Measurements from ENCODE around the gene JARID2. TPM values are rescaled to one million over a fixed set of nuclear protein-coding genes. Genes with fewer than 3 reads are reported as not detected.

The JARID2 gene
- polyA plus RNA-seq, 1 donor = 13.3 TPM

DNA sequence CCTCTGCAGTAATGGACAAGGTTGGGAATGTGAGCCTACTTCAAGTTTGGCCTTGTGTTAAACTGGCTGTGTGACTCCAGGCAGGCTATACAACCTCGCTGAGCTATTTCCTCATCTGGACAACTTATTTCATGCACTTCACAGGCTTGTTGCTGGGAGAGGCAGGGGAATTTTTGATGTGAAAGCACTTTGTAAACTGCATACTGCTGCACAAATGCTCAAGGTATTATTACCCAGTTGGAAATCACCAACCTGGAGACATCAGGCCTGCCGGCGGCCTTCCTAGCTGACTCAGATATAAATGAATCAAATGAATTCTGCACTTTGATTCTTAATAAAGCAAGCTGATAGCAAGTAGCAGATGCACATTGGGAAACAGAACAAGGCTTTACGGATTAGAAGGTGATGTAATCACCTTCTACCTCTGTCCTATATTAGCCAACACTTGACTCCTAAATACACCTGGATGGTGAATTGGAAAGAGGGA, 10.1 kb downstream of the JARID2 start:
- no peaks in the 10 kb centered on the region for H3K27me3 ChIP-seq (ENCODE audit: control insufficient read depth, insufficient read depth, low read length)
- H3K9me3 ChIP-seq (ENCODE audit: control insufficient read depth, low read depth, low read length) = no peaks in the 10 kb centered on the region
- H3K4me3 ChIP-seq (ENCODE audit: low read length) = no peak overlapping the region
- H3K36me3 ChIP-seq (ENCODE audit: control insufficient read depth, insufficient read depth, low read length) = no peaks in the 10 kb centered on the region
- DNase-seq = peak; percentile 72 to 80
- peak overlapping the region; percentile 65 for H3K27ac ChIP-seq (ENCODE audit: low read length)
- no CpG with 5 or more reads among the region's 4 CpGs for WGBS (ENCODE audit: insufficient coverage, low lambda C conversion rate)
- peaks cover 11% of the 10 kb centered on the region for H3K4me1 ChIP-seq (ENCODE audit: control insufficient read depth, insufficient read depth, low read length)

- H3K27me3 ChIP-seq (ENCODE audit: control insufficient read depth, insufficient read depth, low read length) = no peaks in the 10 kb centered on the region
- no peaks in the 10 kb centered on the region for H3K9me3 ChIP-seq (ENCODE audit: control insufficient read depth, low read depth, low read length)
- peaks cover 11% of the 10 kb centered on the region for H3K4me1 ChIP-seq (ENCODE audit: control insufficient read depth, insufficient read depth, low read length)
- H3K36me3 ChIP-seq (ENCODE audit: control insufficient read depth, insufficient read depth, low read length) = no peaks in the 10 kb centered on the region
- peak overlapping the region; percentile 40 for H3K27ac ChIP-seq (ENCODE audit: low read length)
- no peak overlapping the region for H3K4me3 ChIP-seq (ENCODE audit: low read length)
- WGBS (ENCODE audit: insufficient coverage, low lambda C conversion rate) = 81% methylated on average over 4 of the region's 9 CpGs
- DNase-seq = no peak
Observed at GRCh38 chr6:15256538-15257271, 10.8 kb downstream of the JARID2 start.

- Histone ChIP-seq H3K9me3 (ENCODE audit: control insufficient read depth, low read depth, low read length) (no peaks in the 10 kb centered on the region), H3K27me3 (ENCODE audit: control insufficient read depth, insufficient read depth, low read length) (no peaks in the 10 kb centered on the region), H3K36me3 (ENCODE audit: control insufficient read depth, insufficient read depth, low read length) (no peaks in the 10 kb centered on the region), H3K4me3 (ENCODE audit: low read length) (no peak overlapping the region), H3K4me1 (ENCODE audit: control insufficient read depth, insufficient read depth, low read length) (peaks cover 11% of the 10 kb centered on the region), H3K27ac (ENCODE audit: low read length) (no peak overlapping the region)
- no peak for DNase-seq
- WGBS (ENCODE audit: insufficient coverage, low lambda C conversion rate) = no CpG with 5 or more reads among the region's 8 CpGs
Observed at GRCh38 chr6:15257357-15258132, 11.7 kb downstream of the JARID2 start.

DNA sequence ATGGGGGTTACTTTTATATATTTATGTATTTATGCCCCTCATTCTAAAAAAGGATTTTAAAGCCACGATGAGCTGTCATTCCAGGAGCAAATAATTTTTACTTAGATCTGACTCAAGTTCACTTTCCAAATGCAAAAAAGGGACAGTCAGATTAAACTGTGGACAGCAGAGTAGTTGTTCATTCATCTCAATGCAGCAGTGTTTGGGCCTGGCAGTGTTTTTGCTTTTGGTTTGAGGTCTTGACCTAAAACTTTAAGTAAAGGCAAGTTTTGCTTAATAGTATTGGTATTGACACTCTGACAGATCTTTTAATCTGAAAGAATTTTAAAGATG, 13.9 kb downstream of the JARID2 start:
- no peaks in the 10 kb centered on the region for H3K9me3 ChIP-seq (ENCODE audit: control insufficient read depth, low read depth, low read length)
- H3K36me3 ChIP-seq (ENCODE audit: control insufficient read depth, insufficient read depth, low read length) = no peaks in the 10 kb centered on the region
- no CpG with 5 or more reads among the region's 1 CpG for WGBS (ENCODE audit: insufficient coverage, low lambda C conversion rate)
- H3K4me1 ChIP-seq (ENCODE audit: control insufficient read depth, insufficient read depth, low read length) = peaks cover 11% of the 10 kb centered on the region
- no peaks in the 10 kb centered on the region for H3K27me3 ChIP-seq (ENCODE audit: control insufficient read depth, insufficient read depth, low read length)
- no peak for DNase-seq
- H3K27ac ChIP-seq (ENCODE audit: low read length) = no peak overlapping the region
- H3K4me3 ChIP-seq (ENCODE audit: low read length) = no peak overlapping the region

DNA sequence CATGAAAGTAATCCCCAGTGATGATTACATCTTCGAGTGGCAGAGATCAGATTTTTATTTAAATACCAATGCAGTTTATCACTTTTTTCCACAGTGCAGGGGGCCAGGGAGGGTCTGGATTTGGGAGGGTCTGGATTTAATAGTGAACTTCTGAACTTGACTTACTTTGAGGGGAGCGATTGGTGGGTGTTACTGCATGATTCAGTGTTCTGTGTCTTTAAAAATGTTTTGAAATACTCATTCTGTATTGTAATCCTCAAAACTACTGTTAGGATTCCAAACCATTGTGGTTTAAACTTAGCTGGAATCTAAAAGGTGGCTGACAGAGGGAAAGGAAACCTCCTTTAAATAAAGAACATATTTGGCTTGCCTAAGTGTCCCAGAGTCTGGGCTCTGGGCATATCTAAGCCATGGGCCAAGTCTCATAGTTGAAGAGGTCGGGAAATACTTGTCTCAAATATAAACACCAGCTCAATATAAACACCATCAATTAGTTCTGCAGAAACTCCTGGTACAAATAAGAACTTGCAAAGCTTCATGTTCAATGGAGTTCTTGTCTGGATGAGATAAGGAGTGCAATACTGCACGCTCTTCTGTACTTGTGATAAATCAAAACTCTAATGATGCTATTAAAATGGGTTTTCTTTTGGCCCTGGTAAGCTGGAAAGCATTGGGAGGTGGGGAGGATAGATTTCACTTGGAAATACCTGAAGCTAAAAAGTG, 14.4 kb downstream of the JARID2 start:
- Histone ChIP-seq H3K4me1 (ENCODE audit: control insufficient read depth, insufficient read depth, low read length) (peaks cover 11% of the 10 kb centered on the region), H3K9me3 (ENCODE audit: control insufficient read depth, low read depth, low read length) (no peaks in the 10 kb centered on the region), H3K27ac (ENCODE audit: low read length) (no peak overlapping the region), H3K36me3 (ENCODE audit: control insufficient read depth, insufficient read depth, low read length) (no peaks in the 10 kb centered on the region), H3K4me3 (ENCODE audit: low read length) (no peak overlapping the region), H3K27me3 (ENCODE audit: control insufficient read depth, insufficient read depth, low read length) (no peaks in the 10 kb centered on the region)
- WGBS (ENCODE audit: insufficient coverage, low lambda C conversion rate) = 71% methylated on average over 1 of the region's 4 CpGs
- no peak for DNase-seq

DNA sequence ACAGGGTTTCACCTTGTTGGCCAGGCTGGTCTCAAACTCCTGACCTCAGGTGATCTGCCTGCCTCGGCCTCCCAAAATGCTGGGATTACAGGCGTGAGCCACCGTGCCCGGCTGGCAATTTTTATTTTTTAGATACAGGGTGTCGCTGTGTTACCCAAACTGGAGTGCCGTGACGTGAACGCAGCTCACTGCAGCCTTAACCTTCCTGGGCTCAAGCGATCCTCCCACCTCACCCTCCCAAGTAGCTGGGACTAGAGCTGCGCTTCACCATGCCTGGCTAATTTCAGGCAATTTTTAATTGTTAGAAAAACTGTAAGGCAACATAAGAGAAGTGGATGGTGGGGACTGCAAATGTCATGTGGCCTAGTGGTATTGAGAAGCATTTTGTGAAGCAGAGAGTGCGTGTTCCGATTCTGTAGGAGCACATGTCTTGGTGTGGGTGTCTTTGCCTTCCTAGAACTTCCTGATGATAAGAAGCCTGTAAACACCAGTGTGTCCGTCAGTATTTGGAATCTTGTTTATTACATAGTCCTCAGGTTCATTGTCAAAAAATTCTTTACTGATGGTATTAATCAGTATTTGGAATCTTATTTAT, 18.0 kb downstream of the JARID2 start:
- H3K27ac ChIP-seq (ENCODE audit: low read length) = no peak overlapping the region
- H3K4me3 ChIP-seq (ENCODE audit: low read length) = no peak overlapping the region
- H3K27me3 ChIP-seq (ENCODE audit: control insufficient read depth, insufficient read depth, low read length) = no peaks in the 10 kb centered on the region
- no peak for DNase-seq
- no peaks in the 10 kb centered on the region for H3K9me3 ChIP-seq (ENCODE audit: control insufficient read depth, low read depth, low read length)
- peaks cover 12% of the 10 kb centered on the region for H3K4me1 ChIP-seq (ENCODE audit: control insufficient read depth, insufficient read depth, low read length)
- WGBS (ENCODE audit: insufficient coverage, low lambda C conversion rate) = no CpG with 5 or more reads among the region's 13 CpGs
- H3K36me3 ChIP-seq (ENCODE audit: control insufficient read depth, insufficient read depth, low read length) = no peaks in the 10 kb centered on the region

DNA sequence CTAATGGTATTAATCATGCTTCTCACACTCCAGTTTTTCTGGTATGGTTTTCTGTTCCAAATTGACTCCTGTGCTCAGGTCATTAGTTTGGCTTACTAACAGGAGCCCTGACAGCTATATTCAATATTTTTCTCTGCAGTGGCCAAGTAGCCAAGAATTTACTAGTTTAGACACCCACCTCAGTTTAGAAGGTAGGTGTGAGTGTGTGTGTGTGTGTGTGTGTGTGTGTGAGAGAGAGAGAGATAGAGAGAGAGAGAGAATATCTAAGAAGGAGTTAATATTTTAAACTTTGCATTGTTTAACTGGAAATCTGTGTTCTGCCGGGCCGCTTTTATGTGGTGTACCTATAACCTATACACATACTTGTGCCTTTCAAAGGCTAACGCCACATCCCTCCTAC, 18.5 kb downstream of the JARID2 start:
- DNase-seq = no peak
- Histone ChIP-seq H3K27ac (ENCODE audit: low read length) (no peak overlapping the region), H3K4me3 (ENCODE audit: low read length) (no peak overlapping the region), H3K27me3 (ENCODE audit: control insufficient read depth, insufficient read depth, low read length) (no peaks in the 10 kb centered on the region), H3K36me3 (ENCODE audit: control insufficient read depth, insufficient read depth, low read length) (no peaks in the 10 kb centered on the region), H3K4me1 (ENCODE audit: control insufficient read depth, insufficient read depth, low read length) (peaks cover 12% of the 10 kb centered on the region), H3K9me3 (ENCODE audit: control insufficient read depth, low read depth, low read length) (no peaks in the 10 kb centered on the region)
- WGBS (ENCODE audit: insufficient coverage, low lambda C conversion rate) = no CpG with 5 or more reads among the region's 3 CpGs

DNA sequence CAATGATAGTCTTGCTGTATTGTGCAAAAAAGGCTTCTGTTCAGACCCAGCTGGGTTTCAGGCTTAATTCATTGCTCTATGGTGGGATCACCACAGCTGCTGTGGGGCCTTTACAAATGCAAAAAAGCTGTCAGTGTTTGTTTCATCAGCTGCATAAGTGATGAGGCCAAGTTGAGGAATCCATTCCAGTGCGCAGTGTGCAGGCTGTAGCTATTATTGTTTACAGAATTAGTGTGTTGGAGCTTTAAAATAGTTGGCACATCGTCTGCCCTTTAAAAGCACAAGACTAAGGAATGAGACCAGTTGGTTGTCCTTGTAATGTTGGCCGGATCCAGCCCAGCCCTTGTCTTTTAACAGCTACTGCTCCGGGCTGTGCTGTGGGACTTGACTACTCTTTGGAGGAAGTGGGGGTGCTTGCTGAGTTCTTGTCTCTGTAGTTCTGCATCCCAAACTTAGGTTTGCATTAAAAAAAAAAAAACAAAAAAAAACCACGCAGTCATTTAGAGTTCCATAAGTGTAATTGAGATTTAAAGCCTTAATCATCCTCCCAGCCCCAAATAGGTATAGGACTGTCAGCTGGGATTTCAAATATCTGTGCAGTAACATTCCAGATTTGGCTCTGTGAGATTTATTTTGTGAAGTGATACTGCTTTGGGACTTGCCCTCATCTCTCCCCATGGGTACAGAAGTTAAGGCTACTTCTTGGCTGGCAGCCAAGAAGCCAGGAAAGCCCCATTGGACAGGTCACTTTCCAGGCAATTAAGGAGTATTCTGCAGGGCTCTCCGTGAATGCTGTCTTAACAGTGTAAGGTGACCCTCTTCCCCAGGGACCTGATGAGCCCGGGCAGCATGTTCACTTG, 19.3 kb downstream of the JARID2 start:
- no peak overlapping the region for H3K4me3 ChIP-seq (ENCODE audit: low read length)
- peaks cover 12% of the 10 kb centered on the region for H3K4me1 ChIP-seq (ENCODE audit: control insufficient read depth, insufficient read depth, low read length)
- no peak for DNase-seq
- no peaks in the 10 kb centered on the region for H3K9me3 ChIP-seq (ENCODE audit: control insufficient read depth, low read depth, low read length)
- H3K36me3 ChIP-seq (ENCODE audit: control insufficient read depth, insufficient read depth, low read length) = no peaks in the 10 kb centered on the region
- WGBS (ENCODE audit: insufficient coverage, low lambda C conversion rate) = 80% methylated on average over 1 of the region's 7 CpGs
- no peaks in the 10 kb centered on the region for H3K27me3 ChIP-seq (ENCODE audit: control insufficient read depth, insufficient read depth, low read length)
- H3K27ac ChIP-seq (ENCODE audit: low read length) = no peak overlapping the region

DNA sequence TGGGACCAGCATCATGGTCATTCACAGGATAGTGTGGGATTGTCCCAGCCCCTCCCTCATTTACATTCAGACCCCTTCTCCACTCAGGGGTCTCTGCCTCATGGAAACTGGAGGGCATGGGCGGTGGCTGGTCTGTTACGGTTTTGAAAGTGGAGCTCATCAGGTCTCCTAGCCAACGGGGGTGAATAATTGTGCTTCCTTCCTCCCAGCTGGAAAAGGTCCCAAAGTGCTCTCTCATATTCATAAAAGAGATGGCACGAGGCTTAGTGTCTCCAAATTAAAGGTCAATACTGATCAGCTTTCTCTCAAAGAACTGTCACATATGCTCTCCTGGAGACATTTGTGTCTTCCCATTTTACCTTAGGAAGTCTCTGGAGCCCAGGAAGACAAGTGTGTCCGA, 19.9 kb downstream of the JARID2 start:
- H3K27ac ChIP-seq (ENCODE audit: low read length) = no peak overlapping the region
- no peak for DNase-seq

More for the DNA sequence above, 19.9 kb downstream of the JARID2 start:
- no CpG with 5 or more reads among the region's 5 CpGs for WGBS (ENCODE audit: insufficient coverage, low lambda C conversion rate)
- H3K36me3 ChIP-seq (ENCODE audit: control insufficient read depth, insufficient read depth, low read length) = no peaks in the 10 kb centered on the region
- no peaks in the 10 kb centered on the region for H3K9me3 ChIP-seq (ENCODE audit: control insufficient read depth, low read depth, low read length)
- H3K4me1 ChIP-seq (ENCODE audit: control insufficient read depth, insufficient read depth, low read length) = peaks cover 12% of the 10 kb centered on the region
- no peak overlapping the region for H3K4me3 ChIP-seq (ENCODE audit: low read length)
- H3K27me3 ChIP-seq (ENCODE audit: control insufficient read depth, insufficient read depth, low read length) = no peaks in the 10 kb centered on the region
